Activated CD8-positive, alpha-beta memory T cell treated with anti-CD3 and anti-CD28 coated beads, Interleukin-2, amount 50 U/mL, for 48 hours (primary cell): Measurements from ENCODE around the gene SSBP3.

Experiments
- DNase-seq: peaks from one replicate; pipeline ENCODE4 v3.0.0-alpha.2; 2020

Gene SSBP3

GRCh38 chr1:54302951-54303843, 103.0 kb downstream of the SSBP3 start:
- DNase-seq = no peak

DNA sequence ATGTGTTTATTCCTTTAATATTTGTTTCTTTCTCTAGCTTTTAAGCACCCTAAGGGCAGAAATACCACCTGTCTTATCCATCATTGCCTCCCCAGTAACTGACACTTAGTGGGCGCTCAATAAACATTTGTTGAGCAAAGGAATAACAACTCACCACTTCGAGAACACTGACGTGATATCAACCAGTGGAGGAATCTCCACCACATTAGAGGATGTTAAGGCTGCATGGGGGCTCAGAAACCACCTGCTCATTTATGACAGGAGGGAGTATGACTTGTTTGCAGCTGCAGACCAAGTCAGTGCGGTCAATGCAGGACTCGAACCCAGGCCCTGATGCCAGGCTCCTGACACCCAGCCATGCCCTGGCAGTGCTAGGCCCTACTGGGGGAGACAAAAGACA, 103.6 kb downstream of the SSBP3 start:
- DNase-seq = no peak

- no peak for DNase-seq
These were observed 104.7 kb downstream of the SSBP3 start for GRCh38 chr1:54301497-54301896.

DNA sequence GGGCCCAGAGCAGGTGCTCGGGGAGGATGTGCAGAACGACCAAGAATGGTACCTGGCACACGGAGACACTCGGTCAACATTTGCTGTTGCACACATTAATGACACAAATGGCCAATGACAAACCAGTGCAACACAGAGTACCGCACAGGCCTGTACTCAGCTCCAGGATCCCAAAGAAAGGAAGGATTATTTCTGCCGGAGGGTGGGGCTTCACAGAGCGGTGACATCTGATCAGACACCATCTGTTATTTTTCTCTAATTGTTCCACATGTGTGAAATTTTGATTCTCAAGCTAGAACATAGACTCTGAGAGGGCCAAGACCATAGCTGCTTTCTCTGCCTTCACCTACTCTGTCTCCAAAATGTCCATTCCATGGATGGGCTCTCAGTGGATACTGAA, 105.8 kb downstream of the SSBP3 start:
- DNase-seq = no peak

- no peak for DNase-seq
These were observed 107.2 kb downstream of the SSBP3 start for GRCh38 chr1:54299037-54299436.

- DNase-seq = no peak
These were observed 107.7 kb downstream of the SSBP3 start for GRCh38 chr1:54298284-54299033.

DNA sequence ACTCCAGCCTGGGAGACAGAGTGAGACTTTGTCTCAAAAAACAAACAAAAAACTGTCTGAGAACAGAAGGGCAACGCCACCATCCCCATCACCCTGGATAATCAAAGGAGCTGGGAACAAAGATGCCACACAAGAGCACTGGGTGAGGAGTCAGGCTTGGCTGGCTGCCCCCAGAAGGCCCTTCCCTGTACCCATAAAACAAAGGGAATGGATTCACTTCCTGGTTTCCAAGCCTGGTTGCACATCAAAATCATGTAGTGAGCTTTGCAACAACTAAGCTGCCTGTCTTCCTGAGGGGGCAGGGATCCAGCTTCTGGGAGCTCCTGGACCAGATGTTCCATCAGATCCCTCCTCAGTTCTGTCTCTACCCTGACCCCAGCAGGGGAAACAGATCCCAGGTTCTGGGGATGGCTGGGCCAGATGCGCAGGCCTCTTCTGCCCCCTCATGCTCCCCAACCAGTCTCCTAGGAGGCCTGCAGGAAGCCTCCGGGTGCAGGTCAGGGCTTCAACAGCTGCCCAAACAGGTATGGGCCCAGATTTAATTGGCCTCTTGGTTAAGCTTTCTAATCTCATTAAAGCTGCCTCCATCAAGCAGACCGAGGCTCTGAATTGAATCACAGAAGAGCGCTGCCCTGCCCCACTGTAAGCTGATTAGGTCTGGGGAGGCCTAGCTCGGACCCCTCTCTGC, 108.5 kb downstream of the SSBP3 start:
- DNase-seq = no peak

DNA sequence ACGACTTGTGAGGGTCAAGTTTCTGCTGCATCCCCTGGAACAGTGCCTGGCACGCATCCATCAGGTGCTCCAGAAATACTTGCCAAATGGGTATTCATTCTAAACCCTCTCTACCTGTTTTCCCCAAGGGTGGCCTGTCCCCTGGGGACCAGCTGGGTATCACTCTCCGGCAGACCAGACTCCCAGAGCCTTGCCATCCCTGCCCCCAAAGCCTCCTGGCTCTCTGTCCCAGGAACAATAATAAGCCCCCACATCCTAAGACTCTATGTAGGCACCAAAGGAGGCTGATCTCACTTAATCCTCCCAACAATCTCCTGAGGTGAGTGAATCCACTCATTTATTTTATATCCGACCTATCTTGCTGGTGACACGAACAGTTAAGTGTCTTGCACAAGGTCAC, 109.5 kb downstream of the SSBP3 start:
- no peak for DNase-seq

DNA sequence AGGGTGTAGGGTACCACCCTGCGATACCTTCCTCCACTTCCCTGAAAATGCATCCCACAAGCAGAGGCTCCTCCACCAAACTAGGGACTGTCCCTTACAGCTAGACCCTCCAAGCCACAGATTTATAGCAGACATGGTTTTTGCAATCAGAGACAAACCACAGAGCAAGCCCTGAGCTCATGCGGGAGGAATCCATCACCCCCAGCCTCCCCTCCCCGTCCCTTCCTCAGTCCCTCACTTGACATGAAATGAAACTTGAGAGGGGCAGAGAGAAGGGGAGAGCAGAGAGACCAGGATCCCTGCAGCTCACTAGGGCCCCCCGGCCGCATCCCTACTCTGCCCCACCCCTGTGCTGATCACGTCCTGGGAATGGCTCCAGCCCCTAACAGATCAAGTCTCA, 111.3 kb downstream of the SSBP3 start:
- no peak for DNase-seq

GRCh38 chr1:54292002-54292911, 113.9 kb downstream of the SSBP3 start:
- no peak for DNase-seq

GRCh38 chr1:54291276-54292001, 114.8 kb downstream of the SSBP3 start:
- DNase-seq = no peak

DNA sequence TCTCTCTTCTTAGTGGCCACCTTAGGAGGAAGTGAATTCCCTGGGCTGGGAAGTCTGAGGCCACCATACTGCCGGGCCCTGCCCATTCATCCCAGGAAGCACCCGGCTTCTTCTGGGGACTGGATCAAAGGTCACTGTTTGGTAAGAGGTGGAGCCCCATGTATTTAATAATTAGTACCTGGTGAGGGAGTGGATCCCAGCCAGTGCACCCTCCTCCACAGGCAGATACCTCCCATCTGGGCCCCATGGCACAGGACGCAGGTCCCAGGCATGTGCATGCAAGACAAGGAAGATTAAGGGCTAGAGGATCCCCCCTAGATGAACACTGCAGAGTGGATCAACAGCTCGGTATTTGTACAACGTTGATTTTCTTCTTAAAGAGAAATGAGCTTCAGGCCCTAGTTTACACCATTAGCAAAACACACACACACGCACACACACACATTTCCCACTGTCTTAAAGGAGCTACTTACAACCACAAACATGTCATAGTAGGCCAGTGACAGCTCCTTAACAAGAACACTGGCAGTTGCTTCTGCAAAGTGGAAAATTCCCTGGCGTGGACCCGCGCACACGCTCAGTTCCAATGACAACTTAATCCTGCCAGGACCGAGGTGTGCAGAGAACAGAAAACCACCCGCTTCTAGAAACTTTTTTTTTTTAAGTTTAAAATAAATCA, 115.5 kb downstream of the SSBP3 start:
- no peak for DNase-seq

DNA sequence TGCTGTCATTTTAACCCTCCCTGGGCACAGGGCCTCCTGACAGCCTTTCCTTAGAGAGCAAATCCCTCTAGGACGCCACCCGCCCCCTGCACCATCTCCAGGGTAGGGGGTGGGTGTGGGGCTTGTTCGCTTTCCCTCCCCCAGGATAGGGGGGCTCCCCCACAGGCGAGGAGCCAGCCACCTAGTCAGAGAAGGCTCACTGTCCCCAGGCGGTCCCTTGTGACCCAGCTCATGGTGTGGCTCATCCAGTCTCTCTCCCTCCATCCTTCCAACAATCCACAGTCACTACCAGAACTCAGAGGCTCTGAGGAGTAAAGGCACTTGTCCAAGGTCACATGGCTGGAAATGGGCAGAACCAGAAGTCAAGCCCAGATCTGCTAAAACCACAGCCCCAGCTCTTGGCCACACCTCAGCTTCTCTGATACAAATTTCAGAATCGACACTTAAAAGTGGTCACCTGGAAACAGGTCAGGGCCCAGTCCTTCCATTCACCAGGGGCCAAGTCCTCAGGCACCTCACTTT, 116.4 kb downstream of the SSBP3 start:
- no peak for DNase-seq

GRCh38 chr1:54287801-54288211, 118.4 kb downstream of the SSBP3 start:
- DNase-seq = no peak

DNA sequence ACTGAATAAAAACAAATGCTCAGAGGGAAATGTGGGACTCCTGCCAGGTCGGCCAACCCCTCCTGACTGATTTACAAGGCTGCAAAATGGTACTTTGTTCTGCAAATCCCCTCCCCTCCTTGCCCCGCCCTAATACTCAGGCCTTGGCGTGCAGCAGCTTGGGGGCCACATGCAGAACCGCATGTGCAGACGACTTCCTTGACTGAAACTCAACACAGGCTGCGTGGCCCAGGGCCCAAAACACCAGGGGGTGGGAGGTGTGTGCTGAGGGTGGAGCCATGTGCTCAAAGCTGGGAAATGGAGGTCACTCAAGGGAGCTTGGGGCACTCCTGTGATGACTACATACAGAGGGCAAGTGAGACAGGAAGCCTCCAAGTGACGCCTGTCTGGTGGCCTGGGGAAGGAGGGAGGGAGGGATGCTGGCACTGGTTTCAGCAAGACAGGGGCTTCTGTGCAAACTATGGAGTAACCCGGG, 119.0 kb downstream of the SSBP3 start:
- peak; percentile 84 for DNase-seq

- DNase-seq = no peak
These were observed 120.3 kb downstream of the SSBP3 start for GRCh38 chr1:54285815-54286345.

GRCh38 chr1:54284781-54285529, 121.2 kb downstream of the SSBP3 start:
- no peak for DNase-seq

DNA sequence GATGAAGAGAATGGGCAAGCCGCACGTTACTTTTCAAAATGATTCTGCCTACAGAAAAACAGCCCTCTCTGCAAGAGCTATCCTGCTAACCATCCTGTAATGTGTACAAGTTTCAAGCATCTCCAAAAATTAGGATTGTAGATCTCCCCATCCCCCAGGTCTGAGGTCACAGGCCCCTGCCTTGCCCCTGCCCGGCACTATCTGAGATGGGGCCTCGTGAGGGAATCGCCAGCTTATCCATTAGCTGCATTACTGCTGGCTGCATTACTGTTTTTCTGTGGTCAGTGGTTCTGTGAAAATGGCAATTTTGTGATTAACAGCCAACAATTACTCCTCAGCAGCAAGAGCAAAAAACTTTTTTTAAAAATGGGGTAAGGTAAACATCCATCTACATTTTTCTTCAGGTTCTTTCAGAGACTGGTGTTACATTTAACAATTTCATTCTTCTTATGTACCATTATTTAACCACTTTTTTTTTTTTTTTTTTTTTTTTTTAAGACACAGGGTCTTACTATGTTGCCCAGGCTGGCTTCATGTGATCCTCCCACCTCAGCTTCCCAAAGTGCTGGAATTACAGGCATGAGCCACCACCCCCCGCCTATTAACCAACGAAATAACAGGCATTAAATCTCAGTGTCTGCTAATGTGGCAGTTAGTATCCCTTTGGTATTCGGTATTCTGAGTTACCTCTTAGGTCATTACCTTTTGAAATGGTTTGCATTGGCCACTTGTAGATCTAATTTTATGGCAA, 122.4 kb downstream of the SSBP3 start:
- no peak for DNase-seq
